Endothelial cell (in vitro differentiated cells): Measurements from ENCODE around the gene OLAH. TPM values are rescaled to one million over a fixed set of nuclear protein-coding genes. Genes with fewer than 3 reads are reported as not detected.

ENCODE experiments used
- DNase-seq: peaks from one replicate; pipeline ENCODE4 v3.0.0; 2021; ENCODE audit warnings: low spot score
- H3K27ac Mint-ChIP-seq: one replicate; pipeline ENCODE4 v1.8.0; 2021; ENCODE audit warnings: mixed read lengths, inconsistent platforms; ENCODE audit not compliant: unreplicated experiment
- H3K27me3 Mint-ChIP-seq: one replicate; pipeline ENCODE4 v1.8.0; 2021; ENCODE audit warnings: mild to moderate bottlenecking, moderate library complexity, mixed read lengths, inconsistent platforms; ENCODE audit not compliant: unreplicated experiment
- H3K36me3 Mint-ChIP-seq: one replicate; pipeline ENCODE4 v1.8.0; 2021; ENCODE audit warnings: mild to moderate bottlenecking, low read depth, mixed read lengths, inconsistent platforms; ENCODE audit not compliant: unreplicated experiment
- H3K4me1 Mint-ChIP-seq: one replicate; pipeline ENCODE4 v1.8.0; 2021; ENCODE audit warnings: mild to moderate bottlenecking, mixed read lengths, inconsistent platforms; ENCODE audit not compliant: unreplicated experiment
- H3K4me3 Mint-ChIP-seq: one replicate; pipeline ENCODE4 v1.8.0; 2021; ENCODE audit warnings: mild to moderate bottlenecking, mixed read lengths, inconsistent platforms; ENCODE audit not compliant: unreplicated experiment
- H3K9me3 Mint-ChIP-seq: one replicate; pipeline ENCODE4 v1.8.0; 2021; ENCODE audit warnings: mixed read lengths, inconsistent platforms; ENCODE audit not compliant: unreplicated experiment
- CTCF ChIP-seq: fragments of 200-600 bp; sonication (generic); IDR thresholded peaks from one replicate; pipeline ENCODE4 v1.5.0; 2021; ENCODE audit warnings: antibody characterized with exemption; ENCODE audit not compliant: unreplicated experiment
- total RNA-seq: library from RNA; stranded (reverse); fragmentation: NEBNext Ultra II Directional; extraction: Animal tissue kit (Norgen Biotek cat#: 25700); gene quantifications from one replicate; pipeline ENCODE4 v1.2.1, GENCODE V29; 2021; ENCODE audit not compliant: unreplicated experiment

The OLAH gene
- total RNA-seq, 1 donor from 2014 or later = 0.54 TPM

GRCh38 chr10:15072358-15072757 lies 28.6 kb downstream of the OLAH start:
- H3K4me1 Mint-ChIP-seq = no peaks in the 10 kb centered on the region
- no peak overlapping the region for H3K4me3 Mint-ChIP-seq
- no peaks in the 10 kb centered on the region for H3K9me3 Mint-ChIP-seq
- H3K27me3 Mint-ChIP-seq = peaks cover 2% of the 10 kb centered on the region
- TF ChIP-seq CTCF = no peak
- no peak for DNase-seq
- no peak overlapping the region for H3K27ac Mint-ChIP-seq
- peaks cover 6% of the 10 kb centered on the region for H3K36me3 Mint-ChIP-seq

- H3K9me3 Mint-ChIP-seq = no peaks in the 10 kb centered on the region
- DNase-seq = no peak
- TF ChIP-seq CTCF = no peak
- peaks cover 6% of the 10 kb centered on the region for H3K36me3 Mint-ChIP-seq
- H3K4me3 Mint-ChIP-seq = no peak overlapping the region
- H3K27me3 Mint-ChIP-seq = no peaks in the 10 kb centered on the region
- no peaks in the 10 kb centered on the region for H3K4me1 Mint-ChIP-seq
- no peak overlapping the region for H3K27ac Mint-ChIP-seq
These were observed 31.7 kb downstream of the OLAH start for GRCh38 chr10:15075421-15075820.

- Mint-ChIP-seq H3K4me1 (no peaks in the 10 kb centered on the region), H3K4me3 (no peak overlapping the region), H3K27ac (no peak overlapping the region), H3K36me3 (no peaks in the 10 kb centered on the region), H3K9me3 (no peaks in the 10 kb centered on the region), H3K27me3 (peaks cover under 1% of the 10 kb centered on the region)
- no peak for DNase-seq
- TF ChIP-seq CTCF = no peak
These were observed 40.1 kb downstream of the OLAH start for GRCh38 chr10:15083674-15084501.

GRCh38 chr10:15084502-15084922 lies 40.8 kb downstream of the OLAH start:
- H3K9me3 Mint-ChIP-seq = no peaks in the 10 kb centered on the region
- H3K27me3 Mint-ChIP-seq = peaks cover 1% of the 10 kb centered on the region
- no peak for TF ChIP-seq CTCF
- H3K4me3 Mint-ChIP-seq = no peak overlapping the region
- H3K27ac Mint-ChIP-seq = no peak overlapping the region
- no peak for DNase-seq
- H3K4me1 Mint-ChIP-seq = no peaks in the 10 kb centered on the region
- no peaks in the 10 kb centered on the region for H3K36me3 Mint-ChIP-seq
